ENCODE results near the gene HAUS6. TPM values are rescaled to one million over a fixed set of nuclear protein-coding genes. Genes with fewer than 3 reads are reported as not detected.

HAUS6 gene
- total and polyA plus RNA-seq, 2 of the 13 experiments (the other 11 are each of a cell fraction or from before 2014, with no cell fraction given) = 9.8 to 31.1 TPM

GRCh38 chr9:19114680-19115270, 12.1 kb upstream of the HAUS6 start (continued):
- TF ChIP-seq PTBP1 (IDR thresholded peaks at IDR 0.05; ENCODE audit: low read depth, low read length, poor library complexity, severe bottlenecking) (no peak), MEIS1 (CRISPR knock-in tag; IDR thresholded peaks at IDR 0.05; ENCODE audit: borderline replicate concordance) (0 out of 2 replicates have a peak, but pooled peaks have one; percentile 27), ZNF703 (CRISPR knock-in tag; IDR thresholded peaks at IDR 0.05; ENCODE audit: borderline replicate concordance) (no peak), HCFC1 (IDR thresholded peaks at IDR 0.05; ENCODE audit: low read depth, low read length) (no peak), ISL2 (CRISPR knock-in tag; IDR thresholded peaks at IDR 0.05) (no peak), ZSCAN29 (CRISPR knock-in tag; conservative IDR thresholded peaks at IDR 0.05) (no peak), MBD4 (IDR thresholded peaks at IDR 0.05; ENCODE audit: borderline replicate concordance, low read length) (peak; percentile 94; the same call in 1 of the 2 replicates), ZNF3 (CRISPR knock-in tag; IDR thresholded peaks at IDR 0.05) (no peak), FOXK1 (CRISPR knock-in tag; IDR thresholded peaks at IDR 0.05; ENCODE audit: borderline replicate concordance, low read depth) (no peak), GATA4 (IDR thresholded peaks at IDR 0.05; ENCODE audit: borderline replicate concordance, low read depth) (peak; percentile 37; the same call in 1 of the 2 replicates), ZNF362 (CRISPR knock-in tag; IDR thresholded peaks at IDR 0.05; ENCODE audit: borderline replicate concordance) (no peak), TRIM24 (CRISPR knock-in tag; IDR thresholded peaks at IDR 0.05) (no peak), NFIC (IDR thresholded peaks at IDR 0.05; ENCODE audit: low read length) (peak; percentile 15; the same call in 1 of the 2 replicates), HNF4G (IDR thresholded peaks at IDR 0.05; ENCODE audit: borderline replicate concordance, low read depth, low read length) (no peak), HNF4G (CRISPR knock-in tag; IDR thresholded peaks at IDR 0.05; ENCODE audit: borderline replicate concordance, low read depth) (no peak), ZNF546 (CRISPR knock-in tag; conservative IDR thresholded peaks at IDR 0.05) (no peak), ZUFSP (CRISPR knock-in tag; IDR thresholded peaks at IDR 0.05; ENCODE audit: borderline replicate concordance) (no peak)
- TF ChIP-seq, protein P1, sequence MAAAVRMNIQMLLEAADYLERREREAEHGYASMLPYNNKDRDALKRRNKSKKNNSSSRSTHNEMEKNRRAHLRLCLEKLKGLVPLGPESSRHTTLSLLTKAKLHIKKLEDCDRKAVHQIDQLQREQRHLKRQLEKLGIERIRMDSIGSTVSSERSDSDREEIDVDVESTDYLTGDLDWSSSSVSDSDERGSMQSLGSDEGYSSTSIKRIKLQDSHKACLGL (CRISPR knock-in tag; IDR thresholded peaks at IDR 0.05) = no peak

Measured in HepG2 (cell line).